ENCODE data around the gene KRTCAP3.

- no peak for TF ChIP-seq CTCF (IDR thresholded peaks at IDR 0.05)
- no peak for TF ChIP-seq POLR2A (IDR thresholded peaks at IDR 0.05)
- no peak for TF ChIP-seq POLR2AphosphoS5 (IDR thresholded peaks at IDR 0.05)
- TF ChIP-seq EP300 (IDR thresholded peaks at IDR 0.05), result no peak
Observed at GRCh38 chr2:27445155-27445554, 3.0 kb downstream of the KRTCAP3 start.

All from upper lobe of left lung (tissue), 4 donors.